HG03432 (cell line): Measurements from ENCODE around the gene SWAP70.
"Not testable (repeated sequence)": the region's sequence is repeated elsewhere in the genome, so short reads cannot be mapped to it uniquely, and the experiment has no call there.

Experiments
- ATAC-seq: cut with Tn5 transposase; IDR thresholded peaks from one replicate; pipeline ENCODE4 v1.9.1; 2021; ENCODE audit warnings: mild to moderate bottlenecking, moderate library complexity; ENCODE audit not compliant: unreplicated experiment

SWAP70 gene

DNA sequence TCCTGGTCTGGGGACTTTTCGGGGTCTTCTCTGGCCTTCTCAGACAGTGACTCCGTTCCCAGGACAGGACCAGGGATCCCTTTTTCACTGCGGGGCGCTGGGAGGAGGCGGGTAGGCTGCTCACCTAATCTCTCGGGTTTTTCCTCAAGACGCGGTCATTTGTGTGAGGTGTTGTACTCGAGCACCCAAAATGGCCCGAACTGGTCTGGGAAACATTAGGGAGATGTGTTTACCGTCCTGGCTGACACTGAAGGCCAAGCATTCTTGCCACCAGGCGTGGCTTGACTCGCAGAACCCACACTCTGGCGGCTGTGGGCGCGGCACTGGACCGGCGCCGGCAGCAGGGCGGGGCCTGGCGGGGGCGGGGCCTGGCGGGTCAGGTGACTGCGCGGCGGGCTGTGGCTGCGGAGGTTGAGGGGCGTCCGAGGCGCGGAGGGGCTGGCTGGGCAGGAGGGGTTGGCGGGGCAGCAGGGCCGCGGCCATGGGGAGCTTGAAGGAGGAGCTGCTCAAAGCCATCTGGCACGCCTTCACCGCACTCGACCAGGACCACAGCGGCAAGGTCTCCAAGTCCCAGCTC, at the start of gene SWAP70:
Gene SWAP70 (plus strand): TSS at position 379 of the 577 bp plus-strand sequence. CDS start 103 bp downstream, at position 482.
- peak; percentile 92 for ATAC-seq

DNA sequence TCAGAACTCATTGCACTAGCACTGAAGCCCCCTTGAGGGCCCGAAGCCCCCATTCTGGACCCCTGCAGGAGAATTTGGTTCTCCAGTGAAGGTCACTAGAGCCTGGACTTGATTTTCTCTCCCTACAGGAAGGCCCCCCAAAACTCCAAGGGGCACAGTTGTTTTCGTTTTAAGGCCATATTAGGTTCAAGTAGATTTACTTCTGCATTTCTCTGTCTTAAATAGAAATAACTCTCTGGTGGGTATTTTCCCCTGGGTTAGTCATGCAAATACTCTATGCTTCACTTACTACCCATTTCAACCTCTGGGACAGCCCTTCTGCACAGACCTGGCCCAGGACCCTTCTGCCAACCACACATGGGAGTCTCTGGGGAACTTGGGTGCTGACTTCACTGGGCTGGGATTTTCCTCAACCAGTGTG, 48.8 kb upstream of the SWAP70 start:
- ATAC-seq, result peak; percentile 48

DNA sequence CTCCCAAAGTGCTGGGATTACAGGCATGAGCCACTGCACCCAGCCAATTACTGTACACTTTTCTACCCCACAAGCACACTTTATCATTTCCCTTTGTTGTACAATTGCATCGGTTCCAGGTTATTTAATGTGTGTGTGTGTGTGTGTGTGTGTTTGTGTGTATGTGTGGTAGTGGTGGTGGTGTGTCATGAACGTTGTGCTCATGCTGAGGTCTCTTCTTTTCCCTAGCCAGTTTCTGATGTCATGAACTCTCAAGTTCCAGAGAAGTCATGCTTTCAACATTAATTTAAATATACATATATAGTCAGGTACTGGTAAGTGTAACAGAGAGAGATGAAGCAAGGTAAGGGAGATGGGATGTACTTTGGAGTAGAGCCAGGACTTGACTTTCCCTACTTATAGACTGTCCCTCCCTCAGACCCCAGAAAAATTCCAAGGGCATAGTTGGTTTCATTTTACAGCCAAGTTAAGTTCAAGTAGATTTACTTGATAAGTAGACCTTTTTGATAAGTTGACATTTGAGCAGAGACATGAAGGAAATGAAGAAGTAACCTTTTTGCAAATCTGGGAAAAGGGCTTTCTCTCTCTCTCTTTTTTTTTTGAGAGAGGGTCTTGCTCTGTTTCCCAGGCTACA, 47.7 kb upstream of the SWAP70 start:
- ATAC-seq, result no peak

DNA sequence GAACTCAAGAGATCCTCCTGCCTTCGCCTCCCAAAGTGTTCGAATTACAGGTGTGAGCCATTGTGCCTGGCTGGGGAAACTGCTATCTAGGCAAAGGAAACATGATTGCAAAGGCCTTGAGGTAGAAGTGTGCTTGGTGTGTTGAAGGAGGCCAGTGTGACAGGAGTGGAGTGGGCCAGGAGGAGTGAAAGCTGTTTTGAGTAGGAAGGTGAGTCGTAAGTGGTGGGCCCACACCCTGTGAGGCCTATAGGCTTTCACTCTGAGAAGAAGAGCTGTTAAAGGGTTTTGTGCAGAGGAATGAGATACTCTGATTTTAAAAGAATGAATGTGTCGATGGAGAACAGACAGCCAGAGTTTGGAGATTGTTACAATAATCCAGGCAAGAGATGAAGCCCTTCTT, 47.0 kb upstream of the SWAP70 start:
- no peak for ATAC-seq

DNA sequence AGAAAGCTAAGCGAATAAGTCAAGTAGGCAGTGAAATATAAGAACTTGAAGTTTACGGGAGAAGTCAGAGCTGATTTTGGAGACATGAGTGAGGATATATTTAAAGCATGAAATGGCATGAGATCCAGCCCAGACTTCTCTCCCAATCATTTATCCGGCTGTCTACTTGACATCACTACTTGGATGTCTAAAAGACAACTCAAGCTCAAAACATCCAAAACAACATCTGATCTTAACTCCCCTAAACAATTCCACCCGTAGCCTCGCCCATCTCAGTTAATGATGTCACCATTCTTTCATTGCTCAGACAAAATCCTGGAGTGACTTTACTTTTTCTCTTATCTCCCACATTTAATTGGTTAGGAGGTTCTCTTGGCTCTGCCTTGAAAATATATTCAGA, 45.9 kb upstream of the SWAP70 start:
- ATAC-seq, result no peak

DNA sequence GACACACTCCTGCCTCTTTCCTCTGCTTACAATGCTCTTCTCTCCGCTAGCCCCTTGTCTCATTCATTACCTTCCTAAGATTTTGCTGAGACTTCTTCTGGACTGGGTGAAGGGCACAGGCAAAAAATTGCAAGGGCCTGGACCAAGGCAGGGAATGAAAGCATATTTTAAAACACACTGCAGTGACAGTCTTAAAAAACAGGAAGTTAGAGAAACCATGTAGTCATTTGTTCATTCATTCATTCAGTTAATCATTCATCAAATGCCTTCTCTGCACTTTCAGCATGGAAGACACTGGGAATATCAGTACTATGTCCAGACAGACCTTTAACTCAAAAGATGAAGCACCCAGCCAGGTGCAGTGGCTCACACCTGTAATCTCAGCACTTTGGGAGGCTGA, 44.9 kb upstream of the SWAP70 start:
- no peak for ATAC-seq

DNA sequence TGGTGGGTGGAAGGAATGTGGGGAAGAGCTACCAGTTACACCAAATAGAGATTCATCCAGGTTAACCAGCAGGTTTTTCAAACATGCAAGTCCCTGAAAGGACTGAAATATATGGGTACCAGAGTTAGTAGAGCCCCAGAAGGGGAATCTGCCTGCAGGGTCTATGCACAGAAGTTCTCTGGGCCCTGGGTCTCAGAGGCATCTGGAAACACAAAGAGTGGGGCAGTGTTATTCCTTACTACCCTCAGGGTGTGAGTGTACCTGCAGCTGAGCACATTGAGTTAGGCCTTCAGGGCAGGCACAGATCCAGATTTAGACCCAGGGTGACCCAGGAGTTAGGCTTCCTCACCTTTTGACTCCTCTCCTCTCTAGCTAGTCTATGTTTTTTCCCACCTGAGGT, 43.9 kb upstream of the SWAP70 start:
- ATAC-seq, result no peak

DNA sequence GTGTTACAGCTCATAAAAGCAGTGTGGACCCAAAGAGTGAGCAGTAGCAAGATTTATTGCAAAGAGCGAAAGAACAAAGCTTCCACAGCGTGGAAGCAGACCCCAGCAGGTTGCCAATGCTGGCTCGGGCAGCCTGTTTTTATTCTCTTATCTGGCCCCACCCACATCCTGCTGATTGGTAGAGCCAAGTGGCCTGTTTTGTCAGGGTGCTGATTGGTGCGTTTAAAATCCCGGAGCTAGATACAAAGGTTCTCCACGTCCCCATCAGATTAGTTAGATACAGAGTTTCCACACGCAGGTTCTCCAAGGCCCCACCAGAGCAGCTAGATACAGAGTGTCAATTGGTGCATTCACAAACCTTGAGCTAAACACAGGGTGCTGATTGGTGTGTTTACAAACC, 41.5 kb upstream of the SWAP70 start:
- ATAC-seq, result not testable (repeated sequence)

DNA sequence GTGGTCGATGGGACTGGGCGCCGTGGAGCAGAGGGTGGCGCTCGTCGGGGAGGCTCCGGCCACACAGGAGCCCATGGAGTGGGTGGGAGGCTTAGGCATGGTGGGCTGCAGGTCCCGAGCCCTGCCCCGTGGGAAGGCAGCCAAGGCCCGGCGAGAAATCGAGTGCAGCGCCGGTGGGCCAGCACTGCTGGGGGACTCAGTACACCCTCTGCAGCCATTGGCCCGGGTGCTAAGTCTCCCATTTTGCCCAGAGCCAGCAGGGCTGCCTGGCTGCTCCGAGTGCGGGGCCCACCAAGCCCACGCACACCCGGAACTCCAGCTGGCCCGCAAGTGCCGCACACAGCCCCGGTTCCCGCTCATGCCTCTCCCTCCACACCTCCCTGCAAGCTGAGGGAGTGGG, 40.8 kb upstream of the SWAP70 start:
- ATAC-seq, result not testable (repeated sequence)

DNA sequence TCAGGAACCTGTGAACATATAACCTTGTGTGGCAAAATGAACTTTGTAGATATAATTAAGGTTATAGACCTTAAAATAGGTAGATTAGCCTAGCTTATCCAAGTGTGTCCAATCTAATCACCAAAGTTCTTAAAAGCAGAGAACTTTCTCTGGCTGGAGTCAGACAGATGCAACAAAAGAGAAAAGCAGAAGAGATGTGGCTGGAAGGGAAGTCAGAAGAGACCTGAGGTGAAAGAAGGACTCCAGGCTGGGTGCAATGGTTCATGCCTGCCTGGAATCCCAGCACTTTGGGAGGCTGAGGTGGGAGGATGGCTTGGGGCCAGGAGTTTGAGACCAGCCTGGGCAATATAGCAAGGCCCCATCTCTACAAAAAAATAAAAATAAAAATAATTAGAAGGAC, 39.4 kb upstream of the SWAP70 start:
- ATAC-seq, result no peak

DNA sequence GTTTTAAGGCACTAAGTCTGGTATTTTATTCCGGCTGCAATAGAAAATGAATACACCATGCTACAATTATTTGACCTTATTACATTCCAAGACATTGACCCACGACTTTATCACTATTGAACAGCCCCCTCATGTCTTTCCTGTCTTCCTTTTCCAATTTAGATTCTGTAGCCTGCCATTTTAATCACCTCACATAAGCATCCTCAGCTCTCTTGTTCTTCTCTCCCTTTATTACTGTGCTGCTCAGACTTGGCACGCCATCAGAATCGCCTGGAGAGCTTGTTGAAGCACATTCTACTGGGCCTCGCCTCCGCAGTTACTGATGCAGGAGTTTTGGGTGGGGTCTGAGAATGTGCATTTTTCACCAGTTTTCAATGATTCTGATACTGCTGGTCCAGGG, 38.7 kb upstream of the SWAP70 start:
- ATAC-seq, result no peak

DNA sequence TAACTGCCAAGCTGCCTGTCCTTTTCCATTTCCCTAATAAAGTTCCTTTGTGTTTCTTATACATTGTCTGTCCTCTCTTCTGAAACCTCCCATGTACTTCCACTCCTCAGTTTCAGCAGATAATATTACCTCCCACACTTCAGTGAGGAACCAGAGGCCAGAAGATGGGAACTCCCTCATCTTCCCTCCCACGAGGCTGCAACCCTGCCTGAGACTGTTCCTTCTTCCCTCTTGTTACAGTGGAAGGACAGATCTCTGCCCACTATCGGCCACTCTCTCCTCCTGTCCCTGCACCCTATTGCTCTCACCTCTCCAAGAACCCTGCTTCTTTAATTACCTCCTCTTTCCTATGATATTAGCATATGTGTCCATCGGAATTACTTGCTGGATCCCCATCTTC, 38.1 kb upstream of the SWAP70 start:
- ATAC-seq, result no peak

DNA sequence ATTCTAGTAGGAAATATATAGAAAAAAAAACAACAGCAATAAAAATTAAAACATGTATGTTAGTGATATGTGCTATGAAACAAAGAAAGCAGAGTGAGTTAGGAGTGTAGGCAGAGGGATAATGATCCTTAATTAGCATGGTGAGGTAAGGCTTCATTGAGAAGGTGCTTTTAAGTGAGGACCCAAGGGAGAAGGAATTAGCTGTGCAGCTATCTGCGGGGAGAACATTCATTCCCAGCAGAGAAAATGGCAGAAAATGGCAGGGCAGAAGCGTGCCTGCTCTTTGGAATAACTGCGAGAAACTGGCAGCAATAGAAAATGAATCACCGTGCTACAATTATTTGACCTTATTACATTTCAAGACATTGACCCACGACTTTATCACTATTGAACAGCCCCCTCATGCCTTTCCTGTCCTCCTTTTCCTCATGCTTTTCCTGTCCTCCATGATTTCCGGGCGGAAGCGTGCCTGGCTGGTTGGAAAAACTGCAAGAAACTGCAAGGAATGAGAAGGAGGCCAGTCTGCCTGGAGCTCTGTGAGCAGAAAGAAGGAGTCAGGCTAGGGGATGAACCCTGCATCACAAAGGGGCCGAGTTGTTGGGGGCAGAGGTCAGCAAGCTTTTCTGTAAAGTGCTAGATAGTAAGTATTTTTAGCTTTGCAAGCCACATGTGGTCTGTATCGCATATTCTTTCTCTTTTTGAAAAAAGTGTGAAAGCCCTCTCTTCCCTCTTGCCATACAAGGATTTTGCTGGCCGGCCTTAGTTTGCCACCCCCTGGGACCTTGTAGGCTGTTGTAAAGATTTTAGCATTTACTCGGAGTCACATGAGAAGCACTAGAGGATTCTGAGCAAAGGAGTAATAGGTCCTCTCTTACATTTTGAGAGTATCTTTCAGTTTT, 37.1 kb upstream of the SWAP70 start:
- no peak for ATAC-seq

DNA sequence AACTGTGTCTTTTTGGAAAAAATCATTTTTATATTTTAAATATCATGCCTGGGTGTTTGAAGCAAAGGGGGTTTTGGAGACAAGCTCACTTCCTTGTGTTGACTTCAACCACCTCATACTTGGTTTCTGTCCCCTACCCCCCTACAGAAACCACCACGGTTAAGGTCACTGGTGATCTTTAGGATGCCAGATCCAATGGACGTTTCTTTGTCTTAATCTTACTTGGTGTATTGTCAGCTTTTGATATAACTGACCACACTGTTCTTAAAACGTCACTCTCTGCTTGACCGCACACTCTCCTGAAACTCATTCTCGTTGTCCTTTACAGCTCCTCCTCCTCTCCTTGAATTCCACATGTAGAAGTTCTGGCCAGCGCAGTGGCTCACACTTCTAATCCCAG, 34.8 kb upstream of the SWAP70 start:
- ATAC-seq, result no peak

DNA sequence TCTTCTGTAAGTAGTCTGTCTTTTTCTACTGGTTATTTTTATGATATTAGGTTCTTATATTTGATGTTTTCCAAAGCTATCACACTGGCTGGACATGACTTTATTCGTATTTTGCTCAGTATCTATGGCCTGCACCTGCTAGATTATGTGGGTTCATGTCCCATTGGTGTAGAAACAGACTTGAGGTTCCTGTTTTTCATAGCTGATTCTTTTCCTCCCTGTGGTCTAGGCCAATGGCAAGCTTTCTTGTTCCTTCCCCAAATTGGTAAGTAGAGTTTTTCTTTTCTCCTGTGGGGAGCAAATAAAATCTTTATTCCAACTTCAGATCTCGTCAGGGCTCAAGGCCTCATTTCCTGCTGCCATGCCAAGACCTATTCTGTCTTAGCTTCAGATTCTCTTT, 30.2 kb upstream of the SWAP70 start:
- no peak for ATAC-seq

DNA sequence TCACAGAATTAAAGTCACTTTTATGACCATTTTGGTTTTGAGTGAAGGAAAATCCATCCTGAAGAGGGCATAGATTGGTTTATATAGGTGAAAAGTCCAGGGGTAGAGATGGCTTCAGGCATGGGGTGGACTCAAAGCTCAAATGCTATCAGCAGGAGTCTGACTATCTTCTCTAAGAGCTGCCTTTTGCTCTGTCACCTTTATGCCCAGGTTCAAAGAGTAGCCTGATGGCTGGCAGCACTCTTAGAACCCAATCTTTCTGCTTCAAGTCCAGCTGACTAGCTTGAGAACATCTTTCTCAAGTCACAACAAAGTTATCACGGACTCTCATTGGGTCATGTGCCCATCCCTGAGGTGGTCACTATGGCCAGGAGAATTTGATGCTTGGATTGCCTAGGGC, 27.2 kb upstream of the SWAP70 start:
- ATAC-seq, result no peak

DNA sequence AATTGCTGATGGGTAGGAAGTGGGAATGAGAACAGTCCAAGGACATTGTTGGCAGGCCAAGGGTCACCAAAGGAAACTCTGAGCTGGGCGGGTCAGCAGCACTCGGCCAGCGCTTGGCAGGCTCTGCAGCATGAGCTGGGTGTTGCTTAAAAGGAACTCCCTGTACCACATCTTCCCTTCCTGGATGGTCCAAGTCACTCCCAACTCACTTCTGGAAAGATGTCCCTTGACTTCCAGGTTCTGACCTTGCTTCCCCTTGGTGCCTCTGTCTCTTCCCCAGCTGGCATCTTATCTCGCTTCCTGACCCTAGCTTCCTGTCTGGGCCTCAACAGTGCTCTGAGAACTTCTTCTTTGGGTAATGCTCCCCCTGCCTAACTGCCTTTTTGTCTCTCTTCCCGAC, 24.8 kb upstream of the SWAP70 start:
- ATAC-seq, result no peak

DNA sequence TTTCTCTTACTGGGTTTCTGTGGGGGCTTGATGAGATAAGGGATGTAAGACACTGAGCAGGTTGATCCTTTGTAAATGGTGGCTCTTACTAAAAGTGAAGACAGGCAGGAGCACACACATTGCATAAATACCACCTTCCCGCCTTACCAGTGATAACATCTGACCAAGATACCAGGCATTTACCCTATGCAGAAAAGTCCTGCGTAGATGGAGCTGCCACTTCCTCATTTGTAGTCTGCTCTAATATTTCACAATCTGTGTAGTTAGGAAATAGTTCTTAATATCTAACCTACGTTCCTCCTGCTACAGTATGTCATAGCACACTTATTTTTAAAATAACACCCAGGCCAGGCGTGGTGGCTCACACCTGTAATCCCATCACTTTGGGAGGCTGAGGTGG, 23.9 kb upstream of the SWAP70 start:
- ATAC-seq, result no peak

DNA sequence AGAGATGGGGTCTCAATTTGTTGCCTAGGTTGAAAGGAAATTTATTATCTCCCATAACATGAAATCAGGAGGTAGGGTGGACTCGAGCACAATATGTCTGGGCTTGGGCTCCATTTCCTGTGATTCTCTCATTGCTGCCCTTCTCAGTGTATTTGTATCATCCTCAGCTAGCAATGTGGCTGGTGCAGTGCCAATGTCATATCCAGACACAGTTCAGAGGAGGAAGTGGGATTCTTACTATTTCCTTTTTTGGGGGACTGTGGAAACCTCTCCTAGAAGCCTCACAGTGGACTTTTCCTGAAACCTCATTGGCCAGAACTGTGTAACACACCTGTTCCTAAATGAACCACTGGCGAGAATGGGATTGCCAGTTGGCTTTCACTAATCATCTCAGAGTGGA, 21.0 kb upstream of the SWAP70 start:
- no peak for ATAC-seq

DNA sequence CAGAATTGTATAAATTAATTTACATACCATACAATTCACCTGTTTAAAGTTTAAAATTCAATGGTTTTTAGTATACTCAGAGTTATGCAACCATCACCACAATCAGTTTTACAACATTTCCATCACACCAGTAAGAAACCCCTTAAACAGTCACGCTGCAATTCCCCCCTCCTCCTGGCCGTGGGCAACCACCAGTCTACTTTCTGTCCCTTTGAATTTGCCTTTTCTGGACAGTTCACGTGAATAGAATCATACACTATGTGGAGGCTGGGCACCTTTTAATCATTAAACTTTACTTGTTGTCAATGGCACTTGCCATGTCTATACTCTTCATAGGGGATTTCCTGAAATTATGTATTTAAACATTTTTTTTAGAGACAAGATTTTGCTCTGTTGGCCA, 20.1 kb upstream of the SWAP70 start:
- peak; percentile 88 for ATAC-seq

DNA sequence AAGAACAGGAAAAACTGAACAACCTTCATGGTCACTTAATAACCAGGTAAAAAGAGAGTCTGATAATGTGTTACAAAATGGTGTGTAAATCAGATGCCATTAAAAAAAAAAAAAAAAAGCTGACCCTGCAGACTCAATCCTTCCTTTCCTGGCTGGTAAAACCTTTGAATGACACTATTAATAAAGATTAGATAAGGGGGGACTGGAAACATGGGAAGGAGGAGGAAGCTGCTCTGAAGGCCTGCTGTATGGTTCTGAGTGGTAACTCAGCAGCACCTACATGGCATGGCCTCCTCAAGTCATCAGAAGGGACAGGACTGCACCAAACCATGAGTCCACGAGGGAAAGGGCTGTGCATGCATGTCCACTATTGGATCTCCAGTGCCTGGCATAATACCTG, 18.0 kb upstream of the SWAP70 start:
- no peak for ATAC-seq

DNA sequence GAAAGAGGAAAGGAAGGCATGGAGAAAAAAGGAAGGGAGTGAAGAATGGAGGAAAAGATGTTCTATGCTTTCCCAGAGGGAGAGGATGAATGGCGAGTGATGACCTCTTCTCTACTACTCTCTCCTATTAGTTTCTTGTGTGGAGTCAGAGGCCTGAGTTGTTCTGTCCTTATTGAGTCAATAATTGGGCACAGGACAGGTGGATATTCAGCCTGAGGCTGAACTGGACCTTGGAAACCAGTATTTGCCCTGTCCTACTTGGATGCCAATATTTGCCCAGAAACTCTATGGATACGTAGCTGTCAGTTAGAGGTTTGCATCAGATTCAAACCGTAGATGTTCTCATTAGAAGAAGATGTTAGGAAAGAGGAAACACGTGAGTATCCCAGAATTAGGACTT, 17.6 kb upstream of the SWAP70 start:
- ATAC-seq, result no peak
